AG09319 (cell line): ENCODE results near the gene RAPGEF1.
"Not testable (repeated sequence)": the region's sequence is repeated elsewhere in the genome, so short reads cannot be mapped to it uniquely, and the experiment has no call there.

Source experiments
- DNase-seq: peaks from one replicate; pipeline ENCODE4 v3.0.0-alpha.2; 2010; ENCODE audit warnings: low read depth; ENCODE audit errors: extremely low read depth
- TF ChIP-seq, protein P1 (sequence below): IDR thresholded peaks from 2 replicates; pipeline ENCODE4 v1.5.1; 2011; ENCODE audit warnings: low read depth, mild to moderate bottlenecking, inconsistent platforms, low read length, moderate library complexity

The RAPGEF1 gene

DNA sequence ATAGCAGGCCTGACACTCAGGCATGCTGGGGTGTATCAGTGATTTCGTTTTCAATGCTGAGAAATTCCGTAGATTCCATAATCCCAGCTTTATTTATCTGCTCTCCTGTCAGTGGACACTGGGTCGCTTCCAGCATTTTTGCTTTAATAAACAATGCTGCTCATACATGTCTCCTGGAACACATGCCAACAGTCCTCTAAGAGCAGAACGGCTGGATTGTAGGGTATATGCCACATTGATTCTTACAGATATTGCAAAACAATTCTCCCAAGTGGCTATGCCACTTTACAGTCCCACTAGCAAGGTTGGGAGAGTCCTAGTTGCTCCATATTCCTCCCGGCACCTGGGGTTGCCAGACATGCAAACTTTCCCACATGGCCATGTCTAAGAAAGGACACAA is 81.9 kb downstream of the RAPGEF1 start:
- TF ChIP-seq, protein P1, sequence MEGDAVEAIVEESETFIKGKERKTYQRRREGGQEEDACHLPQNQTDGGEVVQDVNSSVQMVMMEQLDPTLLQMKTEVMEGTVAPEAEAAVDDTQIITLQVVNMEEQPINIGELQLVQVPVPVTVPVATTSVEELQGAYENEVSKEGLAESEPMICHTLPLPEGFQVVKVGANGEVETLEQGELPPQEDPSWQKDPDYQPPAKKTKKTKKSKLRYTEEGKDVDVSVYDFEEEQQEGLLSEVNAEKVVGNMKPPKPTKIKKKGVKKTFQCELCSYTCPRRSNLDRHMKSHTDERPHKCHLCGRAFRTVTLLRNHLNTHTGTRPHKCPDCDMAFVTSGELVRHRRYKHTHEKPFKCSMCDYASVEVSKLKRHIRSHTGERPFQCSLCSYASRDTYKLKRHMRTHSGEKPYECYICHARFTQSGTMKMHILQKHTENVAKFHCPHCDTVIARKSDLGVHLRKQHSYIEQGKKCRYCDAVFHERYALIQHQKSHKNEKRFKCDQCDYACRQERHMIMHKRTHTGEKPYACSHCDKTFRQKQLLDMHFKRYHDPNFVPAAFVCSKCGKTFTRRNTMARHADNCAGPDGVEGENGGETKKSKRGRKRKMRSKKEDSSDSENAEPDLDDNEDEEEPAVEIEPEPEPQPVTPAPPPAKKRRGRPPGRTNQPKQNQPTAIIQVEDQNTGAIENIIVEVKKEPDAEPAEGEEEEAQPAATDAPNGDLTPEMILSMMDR = no peak
- no peak for DNase-seq

DNA sequence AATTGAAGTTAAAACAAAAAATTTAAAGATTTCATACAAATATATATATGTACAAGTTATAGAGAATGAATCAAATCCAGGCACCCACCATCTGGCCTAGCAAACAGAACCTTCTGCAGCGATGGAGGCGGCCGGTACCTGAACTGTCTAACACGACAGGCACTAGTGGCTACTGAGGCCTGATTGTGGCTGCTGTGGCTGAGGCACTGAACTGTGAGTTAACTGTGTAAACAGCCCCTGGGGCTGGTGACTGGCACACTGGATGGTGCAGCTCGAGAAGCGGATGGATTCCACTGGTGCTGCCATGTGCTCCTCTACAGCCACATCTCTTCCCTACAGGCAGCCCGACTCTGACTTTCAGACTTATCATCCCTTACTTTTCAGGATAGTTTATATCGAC is 82.4 kb downstream of the RAPGEF1 start:
- no peak for DNase-seq
- TF ChIP-seq, protein P1 = no peak

DNA sequence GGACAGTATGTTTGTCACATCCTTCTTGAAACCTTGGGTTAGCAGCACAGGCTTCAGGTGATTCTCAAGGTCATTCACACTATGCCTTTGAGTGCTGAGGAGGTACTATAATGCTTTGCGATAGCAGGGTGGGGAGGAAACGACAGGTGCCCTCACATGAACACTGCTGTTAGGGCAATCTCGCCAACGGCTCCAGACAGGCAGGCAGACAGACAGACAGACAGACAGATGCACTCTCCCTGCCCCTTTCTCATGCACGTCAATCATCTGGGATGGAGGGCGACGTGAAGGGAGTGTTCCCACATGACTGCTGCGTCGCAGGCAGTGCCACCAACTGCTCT is 82.9 kb downstream of the RAPGEF1 start:
- no peak for DNase-seq
- TF ChIP-seq, protein P1 = no peak

DNA sequence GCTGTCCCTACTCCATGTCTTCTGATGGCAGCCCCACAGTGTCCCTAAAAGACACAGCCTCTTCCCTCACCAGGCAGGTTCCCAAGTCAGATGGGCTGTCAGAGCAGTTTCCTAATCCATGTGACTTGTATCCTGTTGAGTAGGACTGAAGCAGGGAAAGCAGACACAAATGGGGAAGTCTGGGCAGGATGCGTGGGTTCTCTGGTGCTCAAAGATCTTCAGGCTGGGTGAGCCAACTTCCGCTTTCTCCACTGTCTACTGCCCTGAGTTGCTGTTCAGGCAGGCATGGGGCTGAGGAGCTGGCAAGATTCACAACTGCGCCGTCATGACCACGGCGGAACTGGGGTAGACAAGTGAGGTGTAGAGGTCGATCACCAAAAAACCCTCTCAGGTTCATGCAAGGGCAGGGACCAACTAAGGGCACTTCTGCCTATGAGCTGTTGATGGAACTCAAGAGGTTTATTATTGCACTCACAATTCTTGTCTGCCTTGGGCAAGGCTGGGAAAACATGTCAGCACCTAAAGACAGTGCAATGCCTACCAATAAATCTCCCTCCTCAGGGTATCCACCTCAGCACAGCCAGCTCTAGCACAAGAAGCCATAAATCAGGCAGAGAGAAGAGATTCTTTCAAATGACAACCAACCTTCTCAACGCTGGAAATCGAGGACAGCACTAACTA is 83.4 kb downstream of the RAPGEF1 start:
- DNase-seq = no peak
- TF ChIP-seq, protein P1 = no peak

DNA sequence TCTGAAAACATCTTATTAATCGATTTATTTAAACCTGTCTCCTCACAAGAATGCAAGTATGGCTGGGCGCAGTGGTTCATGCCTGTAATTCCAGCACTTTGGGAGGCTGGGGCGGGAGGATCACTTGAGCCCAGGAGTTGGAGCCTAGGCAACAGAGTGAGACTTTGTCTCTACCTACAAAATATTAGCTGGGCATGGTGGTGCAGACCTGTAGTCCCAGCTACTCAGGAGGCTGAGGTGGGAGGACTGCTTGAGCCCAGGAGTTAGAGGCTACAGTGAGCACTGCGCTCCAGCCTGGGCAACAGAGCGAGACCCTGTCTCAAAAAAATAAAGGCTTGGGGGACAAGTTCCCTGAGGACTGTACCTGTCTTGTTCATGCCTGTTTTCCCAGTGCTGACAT is 85.5 kb downstream of the RAPGEF1 start:
- DNase-seq = not testable (repeated sequence)

DNA sequence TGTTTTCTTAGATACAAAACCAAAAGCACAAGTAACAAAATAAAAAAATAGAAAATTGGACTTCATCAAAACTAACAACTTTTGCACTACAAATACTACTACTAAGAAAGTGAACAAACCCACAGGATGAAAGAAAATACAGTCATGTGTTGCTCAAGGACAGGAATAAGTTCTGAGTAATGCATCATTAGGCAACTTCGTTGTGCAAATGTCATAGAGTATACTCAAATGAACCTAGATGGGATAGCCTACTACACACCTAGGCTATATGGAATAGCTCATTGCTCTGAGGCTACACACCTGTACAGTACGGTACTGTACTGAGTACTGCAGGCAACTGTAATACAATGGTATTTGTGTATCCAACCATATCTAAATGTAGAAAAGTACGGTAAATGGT is 88.3 kb downstream of the RAPGEF1 start:
- DNase-seq = peak; percentile 16
- TF ChIP-seq, protein P1 = no peak

DNA sequence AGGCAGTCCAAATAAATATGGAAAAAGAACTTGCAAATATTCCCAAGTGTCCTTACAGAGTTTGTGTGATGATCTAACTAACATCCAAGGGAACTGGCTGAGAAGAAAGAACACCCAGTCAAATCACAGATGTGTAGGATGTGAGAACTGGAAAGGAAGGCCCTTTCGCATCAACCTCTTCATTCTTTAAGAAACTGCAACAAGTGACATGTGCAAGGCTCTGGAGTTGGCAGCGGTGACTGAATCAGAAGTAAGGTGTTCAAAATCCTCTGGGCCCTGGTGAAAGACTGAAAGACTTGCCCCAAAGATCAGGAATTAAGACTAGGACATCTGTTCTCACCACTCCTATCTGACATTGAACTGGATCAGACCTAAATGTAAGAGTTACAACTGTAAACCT is 88.7 kb downstream of the RAPGEF1 start:
- TF ChIP-seq, protein P1 = no peak
- no peak for DNase-seq

DNA sequence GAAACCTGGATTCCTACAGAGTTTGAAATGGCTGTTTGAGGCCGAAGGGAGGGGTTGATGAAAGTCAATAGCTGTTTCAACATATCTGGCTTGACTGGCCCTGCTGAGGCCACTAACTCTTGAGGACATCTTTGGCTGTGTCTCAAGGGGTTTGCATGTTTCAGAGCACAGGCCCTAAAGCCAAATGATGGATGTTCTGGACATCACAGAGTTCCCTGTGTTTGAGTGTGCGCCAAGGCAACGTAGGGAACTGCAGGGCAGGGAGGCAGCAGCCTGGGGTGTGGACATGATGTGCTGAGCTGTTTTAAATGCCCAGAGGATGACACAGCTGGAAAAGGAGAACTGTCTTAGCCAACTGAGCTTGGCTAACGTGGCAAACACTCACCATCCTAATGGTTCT is 89.6 kb downstream of the RAPGEF1 start:
- TF ChIP-seq, protein P1 = no peak
- DNase-seq = peak; percentile 48
